WTC11 (cell line): Measurements from ENCODE around the gene NHSL2. TPM values are rescaled to one million over a fixed set of nuclear protein-coding genes. Genes with fewer than 3 reads are reported as not detected.
A peak's percentile ranks its signal among the peaks of the same experiment; 100 is the strongest.

Experiments used
- ATAC-seq: fragments of 200-7000 bp; cut with Tn5 transposase; 2 replicates; pipeline ENCODE4 v1.10.0; 2021; ENCODE audit warnings: mild to moderate bottlenecking, moderate library complexity
- CTCF ChIA-PET: fragments of 300-600 bp; sonication (Branson Sonifier 250); formaldehyde crosslinking; loops from one replicate; lab custom pipeline; 2021; ENCODE audit warnings: antibody characterized with exemption; lab: Charles Lee
- POLR2A ChIA-PET: fragments of 350-600 bp; sonication (Branson Sonifier 250); formaldehyde crosslinking; loops from one replicate; lab custom pipeline; 2021; ENCODE audit warnings: antibody characterized with exemption; lab: Charles Lee
- DNase-seq: peaks from one replicate; pipeline ENCODE4 v3.0.0; 2021; ENCODE audit warnings: low spot score
- H3K27ac Mint-ChIP-seq: 2 replicates; pipeline ENCODE4 v1.8.0; 2021; ENCODE audit warnings: mixed read lengths
- H3K27me3 Mint-ChIP-seq: 2 replicates; pipeline ENCODE4 v1.8.0; 2021; ENCODE audit warnings: low read depth, mild to moderate bottlenecking, moderate library complexity, mixed read lengths
- H3K36me3 Mint-ChIP-seq: 2 replicates; pipeline ENCODE4 v1.8.0; 2021; ENCODE audit warnings: mixed read lengths
- H3K4me1 Mint-ChIP-seq: 2 replicates; pipeline ENCODE4 v1.8.0; 2022; ENCODE audit warnings: mixed read lengths
- H3K4me3 Mint-ChIP-seq: 2 replicates; pipeline ENCODE4 v1.8.0; 2021; ENCODE audit warnings: mild to moderate bottlenecking, moderate library complexity, mixed read lengths
- H3K9me3 Mint-ChIP-seq: 2 replicates; pipeline ENCODE4 v1.8.0; 2021; ENCODE audit warnings: mixed read lengths
- AFF4 ChIP-seq: sonication (generic); formaldehyde crosslinking; IDR thresholded peaks from 2 replicates; pipeline ENCODE4 v1.8.1; 2023; ENCODE audit warnings: mild to moderate bottlenecking, missing genetic modification reagents, borderline replicate concordance
- ATF3 ChIP-seq: sonication (generic); formaldehyde crosslinking; conservative IDR thresholded peaks from 2 replicates; pipeline ENCODE4 v1.8.1; 2022; ENCODE audit warnings: mild to moderate bottlenecking, missing genetic modification reagents
- GABPB1 ChIP-seq: sonication (generic); formaldehyde crosslinking; IDR thresholded peaks from 2 replicates; pipeline ENCODE4 v1.8.1; 2023; ENCODE audit warnings: mild to moderate bottlenecking, missing genetic modification reagents
- JAZF1 ChIP-seq: fragments of 250-450 bp; sonication (Bioruptor Pico); IDR thresholded peaks from 2 replicates; pipeline ENCODE4 v1.9.0; 2021; ENCODE audit warnings: moderate library complexity, mild to moderate bottlenecking, inconsistent platforms
- NFYB ChIP-seq: sonication (generic); formaldehyde crosslinking; conservative IDR thresholded peaks from 2 replicates; pipeline ENCODE4 v1.8.0; 2022; ENCODE audit warnings: low read depth, missing genetic modification reagents
- NR3C1 ChIP-seq: sonication (generic); formaldehyde crosslinking; conservative IDR thresholded peaks from 2 replicates; pipeline ENCODE4 v1.8.1; 2023; ENCODE audit warnings: low read depth, mild to moderate bottlenecking, missing genetic modification reagents
- PRRX2 ChIP-seq: fragments of 250-450 bp; sonication (Bioruptor Pico); IDR thresholded peaks from 2 replicates; pipeline ENCODE4 v1.8.0; 2021; ENCODE audit warnings: mild to moderate bottlenecking
- SMAD3 ChIP-seq: sonication (generic); formaldehyde crosslinking; IDR thresholded peaks from 2 replicates; pipeline ENCODE4 v1.8.0; 2022; ENCODE audit warnings: missing genetic modification reagents, mild to moderate bottlenecking, borderline replicate concordance
- ZBTB21 ChIP-seq: sonication (generic); formaldehyde crosslinking; IDR thresholded peaks from 2 replicates; pipeline ENCODE4 v1.8.1; 2023; ENCODE audit warnings: mild to moderate bottlenecking, missing genetic modification reagents, borderline replicate concordance
- ZBTB43 ChIP-seq: sonication (generic); formaldehyde crosslinking; IDR thresholded peaks from 2 replicates; pipeline ENCODE4 v1.8.1; 2023; ENCODE audit warnings: mild to moderate bottlenecking, missing genetic modification reagents
- ZMAT4 ChIP-seq: fragments of 250-450 bp; sonication (Bioruptor Pico); IDR thresholded peaks from 2 replicates; pipeline ENCODE4 v1.9.0; 2021; ENCODE audit warnings: mild to moderate bottlenecking
- ZNF317 ChIP-seq: sonication (generic); formaldehyde crosslinking; IDR thresholded peaks from 2 replicates; pipeline ENCODE4 v1.8.1; 2023; ENCODE audit warnings: low read depth, mild to moderate bottlenecking, moderate library complexity, missing genetic modification reagents, borderline replicate concordance
- ZNF425 ChIP-seq: fragments of 250-450 bp; sonication (Bioruptor Pico); conservative IDR thresholded peaks from 2 replicates; pipeline ENCODE4 v1.9.0; 2021; ENCODE audit warnings: mild to moderate bottlenecking
- ZNF512 ChIP-seq: sonication (generic); formaldehyde crosslinking; IDR thresholded peaks from 2 replicates; pipeline ENCODE4 v1.8.1; 2022; ENCODE audit warnings: missing genetic modification reagents, borderline replicate concordance
- total RNA-seq: library from RNA; stranded (reverse); gene quantifications from 3 replicates; pipeline ENCODE4 v1.2.3, GENCODE V29; 2021

NHSL2 gene
- total RNA-seq, 1 experiment from 2014 or later: 7.9 TPM

- TF ChIP-seq AFF4: no peak
- no peak for TF ChIP-seq ZMAT4 (CRISPR knock-in tag)
- TF ChIP-seq ATF3 (CRISPR knock-in tag): no peak
- no peak for TF ChIP-seq JAZF1
Observed at GRCh38 chrX:72080800-72081199, 170.2 kb downstream of the NHSL2 start (continued).

GRCh38 chrX:72081605-72082320, 171.1 kb downstream of the NHSL2 start:
- no peaks in the 10 kb centered on the region for H3K9me3 Mint-ChIP-seq
- no peak for TF ChIP-seq GABPB1 (CRISPR knock-in tag)
- no peak for TF ChIP-seq SMAD3 (CRISPR knock-in tag)
- no peak for TF ChIP-seq PRRX2 (CRISPR knock-in tag)
- TF ChIP-seq ZNF425 (CRISPR knock-in tag): no peak
- TF ChIP-seq ZBTB21 (CRISPR knock-in tag): no peak
- TF ChIP-seq ZNF317 (CRISPR knock-in tag): no peak
- TF ChIP-seq NFYB (CRISPR knock-in tag): no peak
- CTCF ChIA-PET: interaction anchor here (1.1 to 1.4 kb wide), 2 partner anchors 20 to 60 kb away, joined by 3 read pairs; no protein-coding TSS in a partner anchor

GRCh38 chrX:72083291-72083690, 172.6 kb downstream of the NHSL2 start:
- Mint-ChIP-seq H3K36me3 (no peaks in the 10 kb centered on the region; the same call in 1 of the 2 replicates), H3K4me3 (no peak overlapping the region), H3K27ac (peak overlapping the region; percentile 74; the same call in 1 of the 2 replicates), H3K9me3 (no peaks in the 10 kb centered on the region), H3K27me3 (no peaks in the 10 kb centered on the region), H3K4me1 (peaks cover 34% of the 10 kb centered on the region)
- CTCF ChIA-PET: no interaction called here
- ATAC-seq (no peak), DNase-seq (no peak)
- POLR2A ChIA-PET: no interaction called here
- TF ChIP-seq NR3C1 (CRISPR knock-in tag) (no peak), AFF4 (no peak), ZNF425 (CRISPR knock-in tag) (no peak), ZNF512 (no peak), ZBTB43 (CRISPR knock-in tag) (no peak)

More at GRCh38 chrX:72081605-72082320, 171.1 kb downstream of the NHSL2 start:
- no peak for ATAC-seq
- Mint-ChIP-seq H3K4me1 (peaks cover 34% of the 10 kb centered on the region), H3K4me3 (no peak overlapping the region), H3K27me3 (no peaks in the 10 kb centered on the region), H3K36me3 (no peaks in the 10 kb centered on the region; the same call in 1 of the 2 replicates), H3K27ac (no peak overlapping the region)
- POLR2A ChIA-PET: no interaction called here
- DNase-seq: no peak
